Panc1 (cell line): ENCODE results near the gene PROK2. TPM values are rescaled to one million over a fixed set of nuclear protein-coding genes. Genes with fewer than 3 reads are reported as not detected.
A peak's percentile ranks its signal among the peaks of the same experiment; 100 is the strongest.

Experiments used
- ATAC-seq: fragments of 200-7000 bp; cut with Tn5 transposase; 2 replicates; pipeline ENCODE4 v1.9.1; 2020; ENCODE audit warnings: mild to moderate bottlenecking, moderate library complexity
- BruUV-seq: library from RNA; stranded (reverse); fragments of 400-500 nt; replicated peaks from 2 replicates; lab custom pipeline; 2021; lab: Mats Ljungman, UMichigan
- CTCF ChIA-PET: fragments of 300-600 bp; sonication (Branson Sonifier 250); formaldehyde crosslinking; loops from one replicate; lab custom pipeline; 2022; ENCODE audit warnings: antibody characterized with exemption; lab: Charles Lee
- POLR2A ChIA-PET: fragments of 300-600 bp; sonication (Branson Sonifier 250); formaldehyde crosslinking; loops from one replicate; lab custom pipeline; 2022; ENCODE audit warnings: antibody characterized with exemption; lab: Charles Lee
- DNase-seq: peaks from one replicate; pipeline ENCODE4 v3.0.0-alpha.2; 2010; ENCODE audit warnings: low read depth, low spot score
- H3K27ac ChIP-seq: 2 replicates; pipeline ENCODE4 v1.5.1; 2011; ENCODE audit warnings: mild to moderate bottlenecking, low read length, inconsistent platforms
- H3K27me3 ChIP-seq: fragments of 200-500 bp; sonication (Bioruptor generic); 2 replicates; pipeline ENCODE4 v1.6.0; 2014; ENCODE audit warnings: low read length, inconsistent platforms; ENCODE audit not compliant: control insufficient read depth, insufficient read depth
- H3K36me3 ChIP-seq: fragments of 200-500 bp; sonication (Bioruptor generic); 2 replicates; pipeline ENCODE4 v1.5.1; 2014; ENCODE audit warnings: inconsistent platforms, mild to moderate bottlenecking, low read length, moderate library complexity; ENCODE audit not compliant: control insufficient read depth, insufficient read depth
- H3K4me1 ChIP-seq: 2 replicates; pipeline ENCODE4 v1.5.1; 2011; ENCODE audit warnings: inconsistent platforms, mild to moderate bottlenecking, low read length, moderate library complexity; ENCODE audit not compliant: control insufficient read depth, insufficient read depth
- H3K4me3 ChIP-seq, 2 experiments: 2 replicates each; pipeline ENCODE4 v1.5.1; 2011 to 2012; ENCODE audit warnings: low read depth in 2 of 2, low read length in 2 of 2, mild to moderate bottlenecking in 2 of 2, inconsistent platforms in 1 of 2, moderate library complexity in 1 of 2
- H3K9me3 ChIP-seq: fragments of 200-500 bp; sonication (Bioruptor generic); 2 replicates; pipeline ENCODE4 v1.5.1; 2014; ENCODE audit warnings: low read depth, mild to moderate bottlenecking, inconsistent platforms, low read length, moderate library complexity; ENCODE audit not compliant: control insufficient read depth, insufficient read depth
- CTCF ChIP-seq: fragments of 450-650 bp; IDR thresholded peaks from 2 replicates; pipeline ENCODE4 v1.5.1; 2017; ENCODE audit warnings: mild to moderate bottlenecking
- POLR2AphosphoS5 ChIP-seq: IDR thresholded peaks from 2 replicates; pipeline ENCODE4 v1.6.1; 2012; ENCODE audit warnings: mild to moderate bottlenecking, low read depth, low read length, moderate library complexity
- SIN3A ChIP-seq: IDR thresholded peaks from 2 replicates; pipeline ENCODE4 v1.6.1; 2012; ENCODE audit warnings: low read depth, mild to moderate bottlenecking, low read length, moderate library complexity, borderline replicate concordance; ENCODE audit not compliant: insufficient read depth
- TCF7L2 ChIP-seq: IDR thresholded peaks from 2 replicates; pipeline ENCODE4 v1.6.1; 2011; ENCODE audit warnings: mild to moderate bottlenecking, low read depth, low read length, inconsistent platforms
- in situ Hi-C: cut with HindIII; loops from 2 replicates; pipeline ENCODE4 v1.10.0; 2016; ENCODE audit warnings: low sequenced_read_pairs, low pct_unique_long_range_greater_than_20kb
- intact Hi-C: fragments of 100-400 bp; cut with micrococcal nuclease; formaldehyde crosslinking; loops from one replicate; pipeline ENCODE4 v1.10.0; 2022; ENCODE audit not compliant: unreplicated experiment
- total RNA-seq: library from RNA; stranded (reverse); gene quantifications from one replicate; pipeline ENCODE4 v1.2.1, GENCODE V29; 2021; ENCODE audit not compliant: unreplicated experiment
- TF ChIP-seq, protein P1 (sequence below), 2 experiments: IDR thresholded peaks; 2 replicates each; pipeline ENCODE4 v1.6.1; 2011 to 2012; ENCODE audit warnings: low read depth in 2 of 2, control low read depth in 1 of 2, low read length in 1 of 2, mild to moderate bottlenecking in 1 of 2, moderate library complexity in 1 of 2; ENCODE audit not compliant: insufficient read depth in 1 of 2

Gene PROK2
- total RNA-seq, 1 experiment from 2014 or later = not detected

- Histone ChIP-seq H3K4me3 (no peak overlapping the region), H3K4me1 (no peaks in the 10 kb centered on the region), H3K27ac (no peak overlapping the region), H3K27me3 (no peaks in the 10 kb centered on the region), H3K9me3 (no peaks in the 10 kb centered on the region), H3K36me3 (no peaks in the 10 kb centered on the region)
- BruUV-seq = no TSS peak
- ChIA-PET POLR2A (no interaction called here), CTCF (no interaction called here)
- no peak for DNase-seq
- intact Hi-C loops (no loop called here), in situ Hi-C loops (no loop called here)
- TF ChIP-seq, protein P1, sequence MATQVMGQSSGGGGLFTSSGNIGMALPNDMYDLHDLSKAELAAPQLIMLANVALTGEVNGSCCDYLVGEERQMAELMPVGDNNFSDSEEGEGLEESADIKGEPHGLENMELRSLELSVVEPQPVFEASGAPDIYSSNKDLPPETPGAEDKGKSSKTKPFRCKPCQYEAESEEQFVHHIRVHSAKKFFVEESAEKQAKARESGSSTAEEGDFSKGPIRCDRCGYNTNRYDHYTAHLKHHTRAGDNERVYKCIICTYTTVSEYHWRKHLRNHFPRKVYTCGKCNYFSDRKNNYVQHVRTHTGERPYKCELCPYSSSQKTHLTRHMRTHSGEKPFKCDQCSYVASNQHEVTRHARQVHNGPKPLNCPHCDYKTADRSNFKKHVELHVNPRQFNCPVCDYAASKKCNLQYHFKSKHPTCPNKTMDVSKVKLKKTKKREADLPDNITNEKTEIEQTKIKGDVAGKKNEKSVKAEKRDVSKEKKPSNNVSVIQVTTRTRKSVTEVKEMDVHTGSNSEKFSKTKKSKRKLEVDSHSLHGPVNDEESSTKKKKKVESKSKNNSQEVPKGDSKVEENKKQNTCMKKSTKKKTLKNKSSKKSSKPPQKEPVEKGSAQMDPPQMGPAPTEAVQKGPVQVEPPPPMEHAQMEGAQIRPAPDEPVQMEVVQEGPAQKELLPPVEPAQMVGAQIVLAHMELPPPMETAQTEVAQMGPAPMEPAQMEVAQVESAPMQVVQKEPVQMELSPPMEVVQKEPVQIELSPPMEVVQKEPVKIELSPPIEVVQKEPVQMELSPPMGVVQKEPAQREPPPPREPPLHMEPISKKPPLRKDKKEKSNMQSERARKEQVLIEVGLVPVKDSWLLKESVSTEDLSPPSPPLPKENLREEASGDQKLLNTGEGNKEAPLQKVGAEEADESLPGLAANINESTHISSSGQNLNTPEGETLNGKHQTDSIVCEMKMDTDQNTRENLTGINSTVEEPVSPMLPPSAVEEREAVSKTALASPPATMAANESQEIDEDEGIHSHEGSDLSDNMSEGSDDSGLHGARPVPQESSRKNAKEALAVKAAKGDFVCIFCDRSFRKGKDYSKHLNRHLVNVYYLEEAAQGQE (IDR thresholded peaks at IDR 0.05; ENCODE audit: insufficient read depth in 1 of 2, low read depth in 2 of 2, low read length in 1 of 2) = no peak
- TF ChIP-seq CTCF (no peak), SIN3A (no peak), POLR2AphosphoS5 (no peak), TCF7L2 (no peak)
- ATAC-seq = no peak
Measured at GRCh38 chr3:71754610-71755253, 30.2 kb downstream of the PROK2 start.

DNA sequence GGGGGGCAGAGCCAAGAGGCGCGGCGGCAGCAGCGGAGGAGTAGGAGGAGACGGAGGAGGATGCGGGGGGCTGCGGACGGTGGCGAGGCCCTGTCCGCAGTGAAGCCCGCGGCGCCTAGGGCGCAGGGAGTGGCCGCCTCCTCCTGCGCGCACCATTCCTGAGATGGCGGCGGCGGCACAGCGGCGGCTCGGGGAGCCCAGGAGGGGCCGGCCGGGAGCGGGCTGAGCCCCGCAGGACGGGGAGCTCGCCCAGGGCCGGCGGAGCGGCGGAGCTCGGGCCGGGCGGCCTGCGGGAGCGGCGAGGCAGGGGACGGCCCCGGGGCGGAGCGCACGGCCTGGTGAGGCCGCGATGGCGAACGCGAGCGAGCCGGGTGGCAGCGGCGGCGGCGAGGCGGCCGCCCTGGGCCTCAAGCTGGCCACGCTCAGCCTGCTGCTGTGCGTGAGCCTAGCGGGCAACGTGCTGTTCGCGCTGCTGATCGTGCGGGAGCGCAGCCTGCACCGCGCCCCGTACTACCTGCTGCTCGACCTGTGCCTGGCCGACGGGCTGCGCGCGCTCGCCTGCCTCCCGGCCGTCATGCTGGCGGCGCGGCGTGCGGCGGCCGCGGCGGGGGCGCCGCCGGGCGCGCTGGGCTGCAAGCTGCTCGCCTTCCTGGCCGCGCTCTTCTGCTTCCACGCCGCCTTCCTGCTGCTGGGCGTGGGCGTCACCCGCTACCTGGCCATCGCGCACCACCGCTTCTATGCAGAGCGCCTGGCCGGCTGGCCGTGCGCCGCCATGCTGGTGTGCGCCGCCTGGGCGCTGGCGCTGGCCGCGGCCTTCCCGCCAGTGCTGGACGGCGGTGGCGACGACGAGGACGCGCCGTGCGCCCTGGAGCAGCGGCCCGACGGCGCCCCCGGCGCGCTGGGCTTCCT is 31.0 kb downstream of the PROK2 start, which contains the start of gene GPR27:
Gene GPR27, plus strand, starts transcription at position 155 of the 909 bp plus-strand sequence. Its CDS starts 195 bp downstream, at position 350.
- intact Hi-C loops (no loop called here), in situ Hi-C loops (no loop called here)
- ATAC-seq (peak; percentile 70), DNase-seq (no peak)
- Histone ChIP-seq H3K36me3 (no peaks in the 10 kb centered on the region), H3K27ac (no peak within 1 kb of the TSS), H3K9me3 (no peaks in the 10 kb centered on the region), H3K4me3 (peak within 1 kb of the TSS in 1 of 2 experiments; percentile 21; a peak in 1 of 4 replicates), H3K4me1 (no peaks in the 10 kb centered on the region), H3K27me3 (no peaks in the 10 kb centered on the region)
- POLR2A ChIA-PET = no interaction called here
- BruUV-seq = no TSS peak
- CTCF ChIA-PET = no interaction called here
- TF ChIP-seq, protein P1 (IDR thresholded peaks at IDR 0.05; ENCODE audit: insufficient read depth in 1 of 2, low read depth in 2 of 2, low read length in 1 of 2) = no peak
- no peak for TF ChIP-seq CTCF
- no peak for TF ChIP-seq SIN3A
- TF ChIP-seq TCF7L2 = no peak
- no peak for TF ChIP-seq POLR2AphosphoS5
